Measurements from ENCODE around the gene LRRC59. TPM values are rescaled to one million over a fixed set of nuclear protein-coding genes. Genes with fewer than 3 reads are reported as not detected.

Gene LRRC59
- polyA plus RNA-seq, 1 donor (not counting 4 experiments of a cell fraction or from before 2014, with no cell fraction given) = 152 TPM

DNA sequence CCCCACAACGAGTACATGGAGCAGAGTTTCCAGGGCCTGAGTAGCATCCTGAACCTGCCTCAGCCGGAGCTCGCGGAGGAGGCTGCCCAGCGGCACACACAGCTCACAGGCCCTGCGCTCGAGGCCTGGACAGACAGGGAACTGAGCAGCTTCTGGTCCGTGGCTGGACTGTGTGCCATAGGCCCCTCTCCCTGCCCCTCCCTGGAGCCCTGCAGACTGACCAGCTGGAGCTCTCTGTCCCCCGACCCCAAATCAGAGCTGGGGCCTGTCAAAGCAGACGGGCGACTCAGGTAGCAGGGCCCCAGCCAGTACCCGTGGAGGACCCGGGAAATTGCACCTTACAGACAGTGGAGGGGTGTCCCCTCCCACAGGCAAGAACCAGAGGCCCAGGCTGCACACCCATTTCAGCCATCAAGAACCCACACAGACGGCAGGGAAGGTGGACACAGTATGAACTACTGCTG lies 37.3 kb downstream of the LRRC59 start:
- no peak overlapping the region for H3K4me3 ChIP-seq (ENCODE audit: control insufficient read depth in 2 of 3, extremely low read depth in 1 of 3, insufficient read depth in 2 of 3, low read depth in 1 of 3, low read length in 3 of 3)
- H3K4me1 ChIP-seq (ENCODE audit: control insufficient read depth, extremely low read depth, insufficient read depth, low read length) = peaks cover 5% of the 10 kb centered on the region
- H3K79me2 ChIP-seq (ENCODE audit: control insufficient read depth, insufficient read depth, low read length) = no peaks in the 10 kb centered on the region
- H3K27ac ChIP-seq (ENCODE audit: control insufficient read depth, insufficient read depth, low read length) = no peak overlapping the region
- no peak overlapping the region for H3K4me2 ChIP-seq (ENCODE audit: control insufficient read depth, extremely low read depth, insufficient read depth, low read depth, low read length)
- TF ChIP-seq, protein P1, sequence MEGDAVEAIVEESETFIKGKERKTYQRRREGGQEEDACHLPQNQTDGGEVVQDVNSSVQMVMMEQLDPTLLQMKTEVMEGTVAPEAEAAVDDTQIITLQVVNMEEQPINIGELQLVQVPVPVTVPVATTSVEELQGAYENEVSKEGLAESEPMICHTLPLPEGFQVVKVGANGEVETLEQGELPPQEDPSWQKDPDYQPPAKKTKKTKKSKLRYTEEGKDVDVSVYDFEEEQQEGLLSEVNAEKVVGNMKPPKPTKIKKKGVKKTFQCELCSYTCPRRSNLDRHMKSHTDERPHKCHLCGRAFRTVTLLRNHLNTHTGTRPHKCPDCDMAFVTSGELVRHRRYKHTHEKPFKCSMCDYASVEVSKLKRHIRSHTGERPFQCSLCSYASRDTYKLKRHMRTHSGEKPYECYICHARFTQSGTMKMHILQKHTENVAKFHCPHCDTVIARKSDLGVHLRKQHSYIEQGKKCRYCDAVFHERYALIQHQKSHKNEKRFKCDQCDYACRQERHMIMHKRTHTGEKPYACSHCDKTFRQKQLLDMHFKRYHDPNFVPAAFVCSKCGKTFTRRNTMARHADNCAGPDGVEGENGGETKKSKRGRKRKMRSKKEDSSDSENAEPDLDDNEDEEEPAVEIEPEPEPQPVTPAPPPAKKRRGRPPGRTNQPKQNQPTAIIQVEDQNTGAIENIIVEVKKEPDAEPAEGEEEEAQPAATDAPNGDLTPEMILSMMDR (optimal IDR thresholded peaks at IDR 0.05 in 1 of 3, IDR thresholded peaks at IDR 0.05 in 1 of 3, conservative IDR thresholded peaks at IDR 0.05 in 1 of 3; ENCODE audit: extremely low read depth in 1 of 3, insufficient read depth in 2 of 3, low read length in 3 of 3) = no peak
- no peak for TF ChIP-seq EZH2 (IDR thresholded peaks at IDR 0.05; ENCODE audit: low read length)
- dilution Hi-C loops (cut with MboI; ENCODE audit: extremely low pct_ligation_motif_present, low sequenced_read_pairs) = no loop called here
- no peaks in the 10 kb centered on the region for H3K9me1 ChIP-seq (ENCODE audit: control insufficient read depth, extremely low read depth, insufficient read depth, low read length)
- H3K9ac ChIP-seq (ENCODE audit: control insufficient read depth, extremely low read depth, insufficient read depth, low read length) = no peak overlapping the region
- H3K27me3 ChIP-seq (ENCODE audit: control insufficient read depth, extremely low read depth, insufficient read depth, low read length) = no peaks in the 10 kb centered on the region
- DNase-seq (ENCODE audit: low read depth, low spot score) (no peak), FAIRE-seq (no peak)
- H3K36me3 ChIP-seq (ENCODE audit: control insufficient read depth in 2 of 2, extremely low read depth in 1 of 2, insufficient read depth in 2 of 2, low read length in 2 of 2) = peaks cover 21 to 37% of the 10 kb centered on the region in 2 experiments
- H3K9me3 ChIP-seq (ENCODE audit: control insufficient read depth, low read depth, low read length) = no peaks in the 10 kb centered on the region
- no peaks in the 10 kb centered on the region for H4K20me1 ChIP-seq (ENCODE audit: control insufficient read depth, extremely low read depth, insufficient read depth, low read length)
- no peak overlapping the region for H2AFZ ChIP-seq (ENCODE audit: control insufficient read depth, low read length)

GRCh38 chr17:50359005-50359699 lies 38.2 kb downstream of the LRRC59 start:
- dilution Hi-C loops (cut with MboI; ENCODE audit: extremely low pct_ligation_motif_present, low sequenced_read_pairs) = no loop called here
- Histone ChIP-seq H3K27ac (ENCODE audit: control insufficient read depth, insufficient read depth, low read length) (no peak overlapping the region), H3K4me2 (ENCODE audit: control insufficient read depth, extremely low read depth, insufficient read depth, low read depth, low read length) (no peak overlapping the region), H3K4me3 (ENCODE audit: control insufficient read depth in 2 of 3, extremely low read depth in 1 of 3, insufficient read depth in 2 of 3, low read depth in 1 of 3, low read length in 3 of 3) (no peak overlapping the region), H3K27me3 (ENCODE audit: control insufficient read depth, extremely low read depth, insufficient read depth, low read length) (no peaks in the 10 kb centered on the region), H3K4me1 (ENCODE audit: control insufficient read depth, extremely low read depth, insufficient read depth, low read length) (peaks cover 5% of the 10 kb centered on the region), H3K36me3 (ENCODE audit: control insufficient read depth in 2 of 2, extremely low read depth in 1 of 2, insufficient read depth in 2 of 2, low read length in 2 of 2) (peaks cover 28 to 42% of the 10 kb centered on the region in 2 experiments), H3K9me1 (ENCODE audit: control insufficient read depth, extremely low read depth, insufficient read depth, low read length) (no peaks in the 10 kb centered on the region), H3K9ac (ENCODE audit: control insufficient read depth, extremely low read depth, insufficient read depth, low read length) (no peak overlapping the region), H3K79me2 (ENCODE audit: control insufficient read depth, insufficient read depth, low read length) (no peaks in the 10 kb centered on the region), H4K20me1 (ENCODE audit: control insufficient read depth, extremely low read depth, insufficient read depth, low read length) (no peaks in the 10 kb centered on the region), H2AFZ (ENCODE audit: control insufficient read depth, low read length) (no peak overlapping the region), H3K9me3 (ENCODE audit: control insufficient read depth, low read depth, low read length) (no peaks in the 10 kb centered on the region)
- DNase-seq (ENCODE audit: low read depth, low spot score) = no peak
- no peak for FAIRE-seq
- no peak for TF ChIP-seq EZH2 (IDR thresholded peaks at IDR 0.05; ENCODE audit: low read length)
- TF ChIP-seq, protein P1 (optimal IDR thresholded peaks at IDR 0.05 in 1 of 3, IDR thresholded peaks at IDR 0.05 in 1 of 3, conservative IDR thresholded peaks at IDR 0.05 in 1 of 3; ENCODE audit: extremely low read depth in 1 of 3, insufficient read depth in 2 of 3, low read length in 3 of 3) = no peak
